Liver (tissue), 9 donors: ENCODE measurements around the gene CUL7. TPM values are rescaled to one million over a fixed set of nuclear protein-coding genes. Genes with fewer than 3 reads are reported as not detected.

Experiments
- DNase-seq: peaks from one replicate; pipeline ENCODE4 v3.0.0-alpha.2; 2017; ENCODE audit warnings: low spot score
- H3K27ac ChIP-seq, 2 donors: one replicate each; pipeline ENCODE4 v1.7.0; 2013; ENCODE audit warnings: inconsistent platforms in 2 of 2, low read length in 2 of 2, control low read depth in 1 of 2, low read depth in 1 of 2, mild to moderate bottlenecking in 1 of 2
- H3K27me3 ChIP-seq, 4 donors: one replicate each; pipeline versions ENCODE4 v1.6.1 to v1.7.0; 2013; ENCODE audit warnings: low read length in 3 of 4, inconsistent platforms in 1 of 4, mild to moderate bottlenecking in 1 of 4, moderate library complexity in 1 of 4; ENCODE audit not compliant: control insufficient read depth in 4 of 4, insufficient read depth in 4 of 4
- H3K36me3 ChIP-seq, 4 donors: one replicate each; pipeline versions ENCODE4 v1.6.1 to v1.7.0; 2013; ENCODE audit warnings: low read length in 3 of 4, mild to moderate bottlenecking in 3 of 4, low read depth in 1 of 4, moderate library complexity in 1 of 4; ENCODE audit not compliant: control insufficient read depth in 4 of 4, insufficient read depth in 3 of 4
- H3K4me1 ChIP-seq, 4 donors: one replicate each; pipeline versions ENCODE4 v1.6.1 to v1.7.0; 2013; ENCODE audit warnings: low read length in 3 of 4, mild to moderate bottlenecking in 3 of 4, moderate library complexity in 1 of 4; ENCODE audit not compliant: control insufficient read depth in 4 of 4, insufficient read depth in 4 of 4
- H3K4me3 ChIP-seq, 3 donors: one replicate each; pipeline versions ENCODE4 v1.6.1 to v1.7.0; 2013; ENCODE audit warnings: low read length in 3 of 3, control low read depth in 1 of 3, low read depth in 1 of 3, mild to moderate bottlenecking in 1 of 3
- H3K9ac ChIP-seq, 2 donors: one replicate each; pipeline ENCODE4 v1.7.0; 2013; ENCODE audit warnings: low read length in 2 of 2, mild to moderate bottlenecking in 2 of 2, moderate library complexity in 2 of 2, control low read depth in 1 of 2, low read depth in 1 of 2
- H3K9me3 ChIP-seq, 4 donors: one replicate each; pipeline versions ENCODE4 v1.6.1 to v1.7.0; 2013; ENCODE audit warnings: low read length in 3 of 4; ENCODE audit not compliant: control insufficient read depth in 4 of 4
- ATF3 ChIP-seq: IDR thresholded peaks from 2 replicates; pipeline ENCODE4 v1.6.1; 2016; ENCODE audit warnings: antibody characterized with exemption
- CTCF ChIP-seq: fragments of 150-350 bp; IDR thresholded peaks from 2 replicates; pipeline ENCODE4 v1.5.1; 2017; ENCODE audit warnings: improper control_type of control experiment, low read depth, low read length; ENCODE audit not compliant: missing input control
- EGR1 ChIP-seq, 2 donors: IDR thresholded peaks; 2 replicates each; pipeline ENCODE4 v1.6.1; 2016 to 2018; ENCODE audit warnings: antibody characterized with exemption in 2 of 2, low read depth in 2 of 2
- FOXA1 ChIP-seq: IDR thresholded peaks from 2 replicates; pipeline ENCODE4 v1.6.1; 2016; ENCODE audit warnings: antibody characterized with exemption
- FOXA2 ChIP-seq: IDR thresholded peaks from 2 replicates; pipeline ENCODE4 v1.6.1; 2016; ENCODE audit warnings: antibody characterized with exemption
- GABPA ChIP-seq, 2 donors: IDR thresholded peaks in 1 of 2; conservative IDR thresholded peaks in 1 of 2; 2 replicates each; pipeline ENCODE4 v1.6.1; 2016; ENCODE audit warnings: antibody characterized with exemption in 2 of 2, mild to moderate bottlenecking in 1 of 2, moderate library complexity in 1 of 2
- HNF4A ChIP-seq, 2 donors: conservative IDR thresholded peaks; 2 replicates each; pipeline ENCODE4 v1.6.1; 2016; ENCODE audit warnings: antibody characterized with exemption in 2 of 2, mild to moderate bottlenecking in 2 of 2
- HNF4G ChIP-seq: IDR thresholded peaks from 2 replicates; pipeline ENCODE4 v1.6.1; 2016; ENCODE audit warnings: antibody characterized with exemption
- JUND ChIP-seq, 2 donors: IDR thresholded peaks; 2 replicates each; pipeline ENCODE4 v1.6.1; 2016; ENCODE audit warnings: antibody characterized with exemption in 2 of 2
- MAX ChIP-seq: IDR thresholded peaks from 2 replicates; pipeline ENCODE4 v1.6.1; 2016; ENCODE audit warnings: antibody characterized with exemption
- NR2F2 ChIP-seq: IDR thresholded peaks from 2 replicates; pipeline ENCODE4 v1.6.1; 2016; ENCODE audit warnings: antibody characterized with exemption
- RAD21 ChIP-seq, 2 donors: IDR thresholded peaks; 2 replicates each; pipeline ENCODE4 v1.6.1; 2016; ENCODE audit warnings: antibody characterized with exemption in 2 of 2, mild to moderate bottlenecking in 2 of 2
- REST ChIP-seq: IDR thresholded peaks from 2 replicates; pipeline ENCODE4 v1.6.1; 2016; ENCODE audit warnings: antibody characterized with exemption, mild to moderate bottlenecking
- RXRA ChIP-seq, 2 donors: IDR thresholded peaks; 2 replicates each; pipeline ENCODE4 v1.6.1; 2017 to 2018; ENCODE audit warnings: antibody characterized with exemption in 2 of 2, mild to moderate bottlenecking in 1 of 2
- SP1 ChIP-seq: IDR thresholded peaks from 2 replicates; pipeline ENCODE4 v1.6.1; 2018; ENCODE audit warnings: antibody characterized with exemption, mild to moderate bottlenecking
- TAF1 ChIP-seq: conservative IDR thresholded peaks from 2 replicates; pipeline ENCODE4 v1.6.1; 2016; ENCODE audit warnings: antibody characterized with exemption, mild to moderate bottlenecking
- YY1 ChIP-seq: IDR thresholded peaks from 2 replicates; pipeline ENCODE4 v1.6.1; 2016; ENCODE audit warnings: antibody characterized with exemption, mild to moderate bottlenecking
- ZBTB33 ChIP-seq: IDR thresholded peaks from 2 replicates; pipeline ENCODE4 v1.6.1; 2016; ENCODE audit warnings: antibody characterized with exemption
- WGBS: extraction: QIAGEN DNeasy Blood & Tissue Kit; methylation state at CpG from one replicate; pipeline ENCODE4 v1.1.7; 2013; 5-methylcytosine and 5-hydroxymethylcytosine counted together
- polyA plus RNA-seq, 2 donors: library from polyadenylated mRNA; stranded (reverse) in 1 of 2; unstranded in 1 of 2; fragments of 200-250 nt in 1 of 2; fragments of >200 nt in 1 of 2; fragmentation: Nextera tagmentation in 1 of 2; extraction: Ambion mirVana in 1 of 2; gene quantifications; one replicate each; pipeline versions ENCODE4 v1.2.1 to v1.2.3, GENCODE V29; 2013 to 2015
- total RNA-seq, 2 donors: library from RNA; depleted of rRNA; stranded (reverse); fragments of >200 nt; gene quantifications; one replicate each; pipeline ENCODE4 v1.2.3, GENCODE V29; 2014
- donor health status: healthy.
- donor health status: healthy.
- donor health status: healthy.
- donor health status: healthy.
- donor health status: healthy.

CUL7 gene
- total and polyA plus RNA-seq, 4 donors, result 2.2 to 10.4 (median 7.7) TPM

- Histone ChIP-seq H3K27me3 (no peaks in the 10 kb centered on the region), H3K9ac (no peak overlapping the region), H3K9me3 (no peaks in the 10 kb centered on the region), H3K27ac (no peak overlapping the region), H3K4me1 (no peaks in the 10 kb centered on the region), H3K4me3 (no peak overlapping the region), H3K36me3 (peaks cover 3 to 14% (median 12%) of the 10 kb centered on the region in 4 donors)
- TF ChIP-seq ZBTB33 (no peak), RAD21 (IDR thresholded peaks at IDR 0.05) (no peak), TAF1 (no peak), GABPA (IDR thresholded peaks at IDR 0.05 in 1 of 2, conservative IDR thresholded peaks at IDR 0.05 in 1 of 2) (no peak), FOXA1 (no peak), RXRA (IDR thresholded peaks at IDR 0.05) (no peak), JUND (IDR thresholded peaks at IDR 0.05) (no peak), SP1 (no peak), HNF4G (no peak), REST (no peak), YY1 (no peak), HNF4A (conservative IDR thresholded peaks at IDR 0.05) (no peak), NR2F2 (no peak), FOXA2 (no peak), ATF3 (no peak), EGR1 (IDR thresholded peaks at IDR 0.05; ENCODE audit: low read depth in 2 of 2) (no peak), MAX (no peak)
- 94% methylated on average over 2 of the region's 2 CpGs for WGBS
- DNase-seq, result no peak
Observed at GRCh38 chr6:42993445-42993844, 60.2 kb downstream of the CUL7 start.

GRCh38 chr6:42989923-42990322 is 63.7 kb downstream of the CUL7 start:
- 90% methylated on average over 5 of the region's 5 CpGs for WGBS
- TF ChIP-seq RXRA (IDR thresholded peaks at IDR 0.05) (no peak), TAF1 (no peak), GABPA (IDR thresholded peaks at IDR 0.05 in 1 of 2, conservative IDR thresholded peaks at IDR 0.05 in 1 of 2) (no peak), SP1 (no peak), CTCF (no peak), NR2F2 (no peak), ATF3 (no peak), HNF4A (conservative IDR thresholded peaks at IDR 0.05) (no peak), REST (no peak), RAD21 (IDR thresholded peaks at IDR 0.05) (no peak), HNF4G (no peak), MAX (no peak), JUND (IDR thresholded peaks at IDR 0.05) (no peak), FOXA2 (no peak)
- Histone ChIP-seq H3K4me3 (no peak overlapping the region), H3K9me3 (no peaks in the 10 kb centered on the region), H3K27me3 (no peaks in the 10 kb centered on the region), H3K27ac (no peak overlapping the region), H3K4me1 (peaks cover 0 to 12% (median 11%) of the 10 kb centered on the region in 4 donors), H3K9ac (no peak overlapping the region), H3K36me3 (peaks cover 3 to 14% (median 12%) of the 10 kb centered on the region in 4 donors)
- DNase-seq, result no peak
